ENCODE measurements around the gene C5. TPM values are rescaled to one million over a fixed set of nuclear protein-coding genes. Genes with fewer than 3 reads are reported as not detected.

C5 gene
- total RNA-seq, 1 donor from 2014 or later = 5.5 TPM

DNA sequence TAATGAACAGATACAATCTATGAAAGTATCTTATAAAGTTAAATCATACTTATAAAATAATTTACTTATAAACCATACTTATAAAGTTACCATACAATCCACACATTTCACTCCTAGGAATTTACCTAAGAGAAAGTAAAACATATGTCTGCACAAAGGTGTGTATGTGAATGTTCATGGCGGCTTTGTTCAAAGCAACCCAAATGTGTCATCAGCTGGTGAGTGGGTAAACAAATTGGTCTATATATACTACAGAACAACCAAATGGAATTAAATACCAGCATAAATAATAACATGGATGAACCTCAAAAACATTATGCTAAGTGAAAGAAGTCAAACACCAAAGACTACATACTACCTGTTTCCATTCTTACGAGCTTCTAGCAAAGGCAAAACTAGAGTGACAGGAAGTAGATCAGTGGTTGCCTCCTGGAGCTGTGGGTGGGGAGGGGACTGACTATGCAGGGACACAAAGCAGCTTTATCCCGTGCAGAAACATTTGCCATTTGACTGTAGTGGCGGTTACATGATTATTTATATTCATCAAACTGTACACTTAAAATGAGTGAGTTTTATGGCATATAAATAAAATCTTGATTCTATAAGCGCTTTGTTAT lies 134.1 kb downstream of the C5 start:
- H3K9me3 Mint-ChIP-seq = peaks cover 3% of the 10 kb centered on the region
- no peak for DNase-seq (ENCODE audit: low spot score)
- Histone ChIP-seq H4K20me1 (ENCODE audit: low read depth) (no peaks in the 10 kb centered on the region), H3F3A (ENCODE audit: low read depth) (no peaks in the 10 kb centered on the region), H3K4me3 (no peak overlapping the region), H3K27me3 (no peaks in the 10 kb centered on the region), H3K9me3 (ENCODE audit: low read depth) (no peaks in the 10 kb centered on the region), H3K79me2 (ENCODE audit: low read depth) (no peaks in the 10 kb centered on the region), H3K27ac (no peak overlapping the region), H2AFZ (replicated peaks) (no peak overlapping the region), H3K9ac (no peak overlapping the region), H3K4me1 (no peaks in the 10 kb centered on the region), H3K36me3 (no peaks in the 10 kb centered on the region), H3K4me2 (no peak overlapping the region)
- peaks cover 2% of the 10 kb centered on the region for H3K36me3 Mint-ChIP-seq
- no peak overlapping the region for H3K27ac Mint-ChIP-seq
- H3K27me3 Mint-ChIP-seq (ENCODE audit: insufficient read depth, low read depth) = peaks cover 4% of the 10 kb centered on the region
- H3K4me1 Mint-ChIP-seq = peaks cover 21% of the 10 kb centered on the region
- H3K4me3 Mint-ChIP-seq = no peak overlapping the region
- no peak for TF ChIP-seq EZH2 (IDR thresholded peaks at IDR 0.05)
- TF ChIP-seq, protein P1, sequence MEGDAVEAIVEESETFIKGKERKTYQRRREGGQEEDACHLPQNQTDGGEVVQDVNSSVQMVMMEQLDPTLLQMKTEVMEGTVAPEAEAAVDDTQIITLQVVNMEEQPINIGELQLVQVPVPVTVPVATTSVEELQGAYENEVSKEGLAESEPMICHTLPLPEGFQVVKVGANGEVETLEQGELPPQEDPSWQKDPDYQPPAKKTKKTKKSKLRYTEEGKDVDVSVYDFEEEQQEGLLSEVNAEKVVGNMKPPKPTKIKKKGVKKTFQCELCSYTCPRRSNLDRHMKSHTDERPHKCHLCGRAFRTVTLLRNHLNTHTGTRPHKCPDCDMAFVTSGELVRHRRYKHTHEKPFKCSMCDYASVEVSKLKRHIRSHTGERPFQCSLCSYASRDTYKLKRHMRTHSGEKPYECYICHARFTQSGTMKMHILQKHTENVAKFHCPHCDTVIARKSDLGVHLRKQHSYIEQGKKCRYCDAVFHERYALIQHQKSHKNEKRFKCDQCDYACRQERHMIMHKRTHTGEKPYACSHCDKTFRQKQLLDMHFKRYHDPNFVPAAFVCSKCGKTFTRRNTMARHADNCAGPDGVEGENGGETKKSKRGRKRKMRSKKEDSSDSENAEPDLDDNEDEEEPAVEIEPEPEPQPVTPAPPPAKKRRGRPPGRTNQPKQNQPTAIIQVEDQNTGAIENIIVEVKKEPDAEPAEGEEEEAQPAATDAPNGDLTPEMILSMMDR (IDR thresholded peaks at IDR 0.05) = no peak
- no peak for TF ChIP-seq EZH2phosphoT487 (IDR thresholded peaks at IDR 0.05)

DNA sequence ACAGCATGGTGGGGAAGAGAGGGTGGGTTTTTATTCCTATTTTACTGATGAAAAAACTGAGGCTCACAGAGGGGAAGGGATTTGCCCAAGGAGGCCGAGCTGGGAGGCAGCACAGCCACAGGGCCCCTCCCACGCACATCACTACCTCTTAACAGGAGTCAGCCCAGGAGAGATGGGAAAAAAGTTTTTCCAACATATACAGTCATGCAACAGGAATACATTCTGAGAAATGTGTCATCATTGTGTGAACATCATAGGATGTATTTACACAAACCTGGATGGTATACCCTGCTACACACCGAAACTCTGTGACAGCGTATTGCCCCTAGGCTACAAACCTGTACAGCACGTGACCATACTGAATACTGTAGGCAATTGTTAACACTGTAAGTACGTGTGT lies 135.1 kb downstream of the C5 start:
- Histone ChIP-seq H3K79me2 (ENCODE audit: low read depth) (no peaks in the 10 kb centered on the region), H2AFZ (replicated peaks) (no peak overlapping the region), H3K27me3 (no peaks in the 10 kb centered on the region), H3K4me3 (no peak overlapping the region), H4K20me1 (ENCODE audit: low read depth) (no peaks in the 10 kb centered on the region), H3K27ac (no peak overlapping the region), H3K36me3 (no peaks in the 10 kb centered on the region), H3F3A (ENCODE audit: low read depth) (no peaks in the 10 kb centered on the region), H3K4me2 (no peak overlapping the region), H3K9ac (no peak overlapping the region), H3K4me1 (no peaks in the 10 kb centered on the region), H3K9me3 (ENCODE audit: low read depth) (no peaks in the 10 kb centered on the region)
- H3K4me1 Mint-ChIP-seq = peaks cover 14% of the 10 kb centered on the region
- H3K27me3 Mint-ChIP-seq (ENCODE audit: insufficient read depth, low read depth) = peaks cover 6% of the 10 kb centered on the region
- peaks cover 2% of the 10 kb centered on the region for H3K36me3 Mint-ChIP-seq
- TF ChIP-seq, protein P1 (IDR thresholded peaks at IDR 0.05) = no peak
- TF ChIP-seq EZH2 (IDR thresholded peaks at IDR 0.05) = no peak
- no peak for TF ChIP-seq EZH2phosphoT487 (IDR thresholded peaks at IDR 0.05)
- peaks cover 3% of the 10 kb centered on the region for H3K9me3 Mint-ChIP-seq
- DNase-seq (ENCODE audit: low spot score) = no peak
- H3K4me3 Mint-ChIP-seq = no peak overlapping the region
- no peak overlapping the region for H3K27ac Mint-ChIP-seq

DNA sequence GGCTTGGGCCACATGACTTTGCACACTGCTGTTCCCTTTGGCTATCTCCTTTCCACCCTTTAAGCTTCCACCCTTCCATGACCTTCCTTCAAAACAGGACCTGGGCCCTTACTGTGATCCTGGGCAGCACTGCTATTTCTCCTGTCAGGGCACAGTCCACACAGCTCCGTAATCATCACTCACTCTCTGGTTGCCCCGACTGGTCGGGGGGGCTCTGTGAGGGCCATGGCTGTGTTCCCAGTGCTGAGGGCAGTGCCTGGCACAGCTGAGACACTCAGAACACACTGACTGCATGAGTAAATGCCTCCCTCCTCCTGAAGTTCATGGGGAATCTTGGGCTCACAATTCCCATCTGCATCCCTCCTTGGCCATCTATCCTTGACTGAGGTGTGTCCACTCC lies 135.7 kb downstream of the C5 start:
- H2AFZ ChIP-seq (replicated peaks) = no peak overlapping the region
- no peak overlapping the region for H3K9ac ChIP-seq
- no peaks in the 10 kb centered on the region for H3K79me2 ChIP-seq (ENCODE audit: low read depth)
- no peak overlapping the region for H3K27ac Mint-ChIP-seq
- no peaks in the 10 kb centered on the region for H4K20me1 ChIP-seq (ENCODE audit: low read depth)
- H3K27ac ChIP-seq = no peak overlapping the region
- H3K4me3 ChIP-seq = no peak overlapping the region
- TF ChIP-seq EZH2 (IDR thresholded peaks at IDR 0.05) (no peak), EZH2phosphoT487 (IDR thresholded peaks at IDR 0.05) (no peak)
- TF ChIP-seq, protein P1 (IDR thresholded peaks at IDR 0.05) = no peak
- H3K4me1 Mint-ChIP-seq = peaks cover 9% of the 10 kb centered on the region
- H3K27me3 Mint-ChIP-seq (ENCODE audit: insufficient read depth, low read depth) = peaks cover 6% of the 10 kb centered on the region
- no peak overlapping the region for H3K4me2 ChIP-seq
- H3K36me3 Mint-ChIP-seq = peaks cover 2% of the 10 kb centered on the region
- no peak overlapping the region for H3K4me3 Mint-ChIP-seq
- H3F3A ChIP-seq (ENCODE audit: low read depth) = no peaks in the 10 kb centered on the region
- no peak for DNase-seq (ENCODE audit: low spot score)
- H3K27me3 ChIP-seq = no peaks in the 10 kb centered on the region
- H3K9me3 Mint-ChIP-seq = peaks cover 3% of the 10 kb centered on the region
- no peaks in the 10 kb centered on the region for H3K9me3 ChIP-seq (ENCODE audit: low read depth)
- no peaks in the 10 kb centered on the region for H3K36me3 ChIP-seq
- H3K4me1 ChIP-seq = no peaks in the 10 kb centered on the region
